ENCODE data around the gene STYX. TPM values are rescaled to one million over a fixed set of nuclear protein-coding genes. Genes with fewer than 3 reads are reported as not detected.

STYX gene
- total and polyA plus RNA-seq, 4 donors: 3.9 to 21.6 (median 7.2) TPM

GRCh38 chr14:52793061-52793460, 63.1 kb downstream of the STYX start:
- H3K27ac ChIP-seq (ENCODE audit: low read depth in 1 of 2, low read length in 1 of 2): no peak overlapping the region
- no peak for DNase-seq
- ATAC-seq (ENCODE audit: insufficient read depth, low FRiP score): no peak
- no peak overlapping the region for H3K4me3 ChIP-seq
- H3K36me3 ChIP-seq (ENCODE audit: control insufficient read depth in 4 of 4, insufficient read depth in 4 of 4, low read length in 4 of 4): no peaks in the 10 kb centered on the region
- no peaks in the 10 kb centered on the region for H3K9me3 ChIP-seq (ENCODE audit: control insufficient read depth in 4 of 4, insufficient read depth in 3 of 4, low read length in 3 of 4)
- TF ChIP-seq, protein P1, sequence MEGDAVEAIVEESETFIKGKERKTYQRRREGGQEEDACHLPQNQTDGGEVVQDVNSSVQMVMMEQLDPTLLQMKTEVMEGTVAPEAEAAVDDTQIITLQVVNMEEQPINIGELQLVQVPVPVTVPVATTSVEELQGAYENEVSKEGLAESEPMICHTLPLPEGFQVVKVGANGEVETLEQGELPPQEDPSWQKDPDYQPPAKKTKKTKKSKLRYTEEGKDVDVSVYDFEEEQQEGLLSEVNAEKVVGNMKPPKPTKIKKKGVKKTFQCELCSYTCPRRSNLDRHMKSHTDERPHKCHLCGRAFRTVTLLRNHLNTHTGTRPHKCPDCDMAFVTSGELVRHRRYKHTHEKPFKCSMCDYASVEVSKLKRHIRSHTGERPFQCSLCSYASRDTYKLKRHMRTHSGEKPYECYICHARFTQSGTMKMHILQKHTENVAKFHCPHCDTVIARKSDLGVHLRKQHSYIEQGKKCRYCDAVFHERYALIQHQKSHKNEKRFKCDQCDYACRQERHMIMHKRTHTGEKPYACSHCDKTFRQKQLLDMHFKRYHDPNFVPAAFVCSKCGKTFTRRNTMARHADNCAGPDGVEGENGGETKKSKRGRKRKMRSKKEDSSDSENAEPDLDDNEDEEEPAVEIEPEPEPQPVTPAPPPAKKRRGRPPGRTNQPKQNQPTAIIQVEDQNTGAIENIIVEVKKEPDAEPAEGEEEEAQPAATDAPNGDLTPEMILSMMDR (IDR thresholded peaks at IDR 0.05; ENCODE audit: control extremely low read depth, extremely low read depth): no peak
- peaks cover 0 to 20% (median 6%) of the 10 kb centered on the region in 5 donors for H3K4me1 ChIP-seq (ENCODE audit: control insufficient read depth in 5 of 5, insufficient read depth in 5 of 5, low read length in 5 of 5)
- WGBS, 2 donors: 63 to 83% methylated on average over 2 of the region's 2 CpGs
- H3K9ac ChIP-seq (ENCODE audit: insufficient read depth in 1 of 2, low read length in 2 of 2): no peak overlapping the region
- no peaks in the 10 kb centered on the region for H3K27me3 ChIP-seq (ENCODE audit: control insufficient read depth in 3 of 3, insufficient read depth in 3 of 3, low read length in 2 of 3)

DNA sequence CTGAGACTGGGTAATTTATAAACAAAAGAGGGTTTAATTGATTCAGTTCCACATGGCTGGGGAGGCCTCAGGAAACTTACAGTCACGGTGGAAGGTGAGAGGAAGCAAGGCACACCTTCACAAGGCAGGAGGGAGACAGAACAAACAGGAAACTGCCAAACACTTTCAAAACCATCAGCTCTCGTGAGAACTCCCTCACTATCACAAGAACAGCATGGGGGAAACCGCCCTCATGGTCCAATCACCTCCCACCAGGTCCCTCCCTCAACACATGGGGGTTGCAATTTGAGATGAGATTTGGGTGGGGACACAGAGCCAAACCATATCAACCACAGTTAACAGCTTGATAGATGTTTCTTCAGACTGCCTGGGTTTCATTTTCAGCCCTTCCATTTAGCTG, 67.7 kb downstream of the STYX start:
- no peak overlapping the region for H3K27ac ChIP-seq (ENCODE audit: low read depth in 1 of 2, low read length in 1 of 2)
- TF ChIP-seq, protein P1 (IDR thresholded peaks at IDR 0.05; ENCODE audit: control extremely low read depth, extremely low read depth): no peak
- H3K4me3 ChIP-seq: no peak overlapping the region
- H3K9me3 ChIP-seq (ENCODE audit: control insufficient read depth in 4 of 4, insufficient read depth in 3 of 4, low read length in 3 of 4): no peaks in the 10 kb centered on the region
- ATAC-seq (ENCODE audit: insufficient read depth, low FRiP score): no peak
- H3K36me3 ChIP-seq (ENCODE audit: control insufficient read depth in 4 of 4, insufficient read depth in 4 of 4, low read length in 4 of 4): no peaks in the 10 kb centered on the region
- H3K27me3 ChIP-seq (ENCODE audit: control insufficient read depth in 3 of 3, insufficient read depth in 3 of 3, low read length in 2 of 3): no peaks in the 10 kb centered on the region
- H3K9ac ChIP-seq (ENCODE audit: insufficient read depth in 1 of 2, low read length in 2 of 2): no peak overlapping the region
- peaks cover 0 to 4% (median 0%) of the 10 kb centered on the region in 5 donors for H3K4me1 ChIP-seq (ENCODE audit: control insufficient read depth in 5 of 5, insufficient read depth in 5 of 5, low read length in 5 of 5)
- DNase-seq: no peak
- WGBS, 2 donors: 59 to 74% methylated on average over 3 of the region's 3 CpGs

DNA sequence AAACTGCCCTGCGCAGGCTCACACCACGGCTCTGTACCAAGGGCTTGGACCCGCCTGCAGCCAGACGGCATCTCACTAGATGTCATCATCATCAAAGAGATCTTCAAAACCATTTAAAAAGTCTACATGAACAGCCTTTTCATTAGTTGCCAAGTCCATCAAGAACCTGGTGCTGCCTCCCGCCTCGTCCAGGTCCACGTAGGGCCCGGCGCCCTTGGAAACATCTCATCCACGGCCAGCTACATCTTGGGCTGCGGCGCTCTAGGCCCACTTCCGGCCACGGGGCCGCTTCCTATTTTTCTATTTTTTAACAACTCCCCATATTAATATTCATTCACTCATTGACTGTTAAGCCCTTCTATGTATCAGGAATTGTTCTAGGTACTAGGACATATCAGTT, 68.9 kb downstream of the STYX start:
- peaks cover 0 to 4% (median 0%) of the 10 kb centered on the region in 5 donors for H3K4me1 ChIP-seq (ENCODE audit: control insufficient read depth in 5 of 5, insufficient read depth in 5 of 5, low read length in 5 of 5)
- H3K36me3 ChIP-seq (ENCODE audit: control insufficient read depth in 4 of 4, insufficient read depth in 4 of 4, low read length in 4 of 4): no peaks in the 10 kb centered on the region
- no peaks in the 10 kb centered on the region for H3K9me3 ChIP-seq (ENCODE audit: control insufficient read depth in 4 of 4, insufficient read depth in 3 of 4, low read length in 3 of 4)
- H3K27ac ChIP-seq (ENCODE audit: low read depth in 1 of 2, low read length in 1 of 2): no peak overlapping the region
- no peak for ATAC-seq (ENCODE audit: insufficient read depth, low FRiP score)
- 90% methylated on average over 15 of the region's 15 CpGs for WGBS, 2 donors
- H3K4me3 ChIP-seq: no peak overlapping the region
- TF ChIP-seq, protein P1 (IDR thresholded peaks at IDR 0.05; ENCODE audit: control extremely low read depth, extremely low read depth): no peak
- no peak overlapping the region for H3K9ac ChIP-seq (ENCODE audit: insufficient read depth in 1 of 2, low read length in 2 of 2)
- no peak for DNase-seq
- no peaks in the 10 kb centered on the region for H3K27me3 ChIP-seq (ENCODE audit: control insufficient read depth in 3 of 3, insufficient read depth in 3 of 3, low read length in 2 of 3)

All from lung (tissue), 12 donors.